Measurements from ENCODE around the gene EGFR.

- no peak for TF ChIP-seq POLR2AphosphoS5 (IDR thresholded peaks at IDR 0.05)
- no peak for TF ChIP-seq POLR2A (IDR thresholded peaks at IDR 0.05)
- no peak for TF ChIP-seq EP300 (IDR thresholded peaks at IDR 0.05)
- TF ChIP-seq CTCF (IDR thresholded peaks at IDR 0.05) = no peak
Measured at GRCh38 chr7:55050281-55050680, 31.5 kb downstream of the EGFR start.

Measured in sigmoid colon (tissue), 4 donors.